Pancreas (tissue), 10 donors: Measurements from ENCODE around the gene XYLT1. TPM values are rescaled to one million over a fixed set of nuclear protein-coding genes. Genes with fewer than 3 reads are reported as not detected.
"Not testable (repeated sequence)": the region's sequence is repeated elsewhere in the genome, so short reads cannot be mapped to it uniquely, and the experiment has no call there.

Experiments used
- ATAC-seq, 4 donors: fragments of 200-7000 bp; cut with Tn5 transposase; one replicate each; pipeline versions ENCODE4 v1.8.0 to v1.9.1; 2020; ENCODE audit warnings: mild to moderate bottlenecking in 4 of 4, moderate library complexity in 4 of 4
- DNase-seq, 6 donors: peaks; one replicate each; pipeline ENCODE4 v3.0.0-alpha.2; 2020
- FAIRE-seq: peaks from 2 replicates; lab custom pipeline; 2012; peaks lifted over from hg19 to GRCh38; lab: Jason Lieb, UNC
- H3K27ac ChIP-seq, 4 donors: fragments of 200-600 bp; sonication (generic); 1 replicate in 3 of 4; 2 replicates in 1 of 4; pipeline versions ENCODE4 v1.5.0 to v1.8.0; 2020
- H3K27me3 ChIP-seq, 4 donors: fragments of 200-600 bp; one replicate each; pipeline ENCODE4 v1.8.0; 2021
- H3K36me3 ChIP-seq, 3 donors: fragments of 200-600 bp; sonication (generic) in 1 of 3; one replicate each; pipeline versions ENCODE4 v1.5.0 to v1.8.0; 2020 to 2021
- H3K4me1 ChIP-seq, 3 donors: fragments of 200-600 bp; one replicate each; pipeline ENCODE4 v1.8.0; 2021
- H3K4me3 ChIP-seq, 4 donors: fragments of 200-600 bp; sonication (generic) in 2 of 4; one replicate each; pipeline versions ENCODE4 v1.5.0 to v1.8.0; 2020 to 2021
- H3K9me3 ChIP-seq, 4 donors: fragments of 200-600 bp; one replicate each; pipeline ENCODE4 v1.8.0; 2021
- CTCF ChIP-seq, 4 donors: fragments of 200-600 bp; sonication (generic) in 3 of 4; IDR thresholded peaks; one replicate each; pipeline versions ENCODE4 v1.5.0 to v1.8.0; 2021; ENCODE audit warnings: antibody characterized with exemption in 4 of 4
- WGBS, 2 donors: extraction: QIAGEN DNeasy Blood & Tissue Kit; methylation state at CpG; one replicate each; pipeline ENCODE4 v1.1.7; 2013; 5-methylcytosine and 5-hydroxymethylcytosine counted together
- intact Hi-C, 3 donors: fragments of 100-400 bp; cut with DNase I; formaldehyde crosslinking; loops; one replicate each; pipeline versions ENCODE4 v1.11.1 to v1.14.2; 2022
- polyA plus RNA-seq, 2 donors: library from polyadenylated mRNA; stranded (reverse); fragments of 200-250 nt; gene quantifications; one replicate each; pipeline ENCODE4 v1.2.3, GENCODE V29; 2013
- total RNA-seq, 6 donors: library from RNA; stranded (reverse); fragmentation: NEBNext Ultra II Directional in 4 of 6; extraction: Animal tissue kit (Norgen Biotek cat#: 25700) in 4 of 6; gene quantifications; one replicate each; pipeline versions ENCODE4 v1.2.1 to v1.2.4, GENCODE V29; 2021 to 2023
- donor health status: healthy with polysubstance abuse.
- donor health status: DM: no; HTN: no; CAD: no; lungs with moderate emphysema.
- donor health status: DM: no; HTN: no; CAD: no.
- donor health status: control.
- donor health status: control.
- donor health status: Bipolar disorder and iron deficiency.
- donor health status: DM: yes; HTN: yes; CAD: no.
- donor health status: DM: no; HTN: no; CAD: no.
- donor health status: DM: no; HTN: no; CAD: no.
- donor health status: DM: yes; HTN: yes; CAD: no.

Gene XYLT1
- total and polyA plus RNA-seq, 8 donors = 1.6 to 8.2 (median 4.6) TPM

GRCh38 chr16:17411263-17411662, 59.5 kb downstream of the XYLT1 start:
- 63 to 74% methylated on average over 2 of the region's 2 CpGs for WGBS, 2 donors
- intact Hi-C loops = no loop called here
- Histone ChIP-seq H3K4me3 (no peak overlapping the region), H3K9me3 (no peaks in the 10 kb centered on the region), H3K36me3 (no peaks in the 10 kb centered on the region), H3K4me1 (peaks cover 0 to 6% (median 0%) of the 10 kb centered on the region in 3 donors), H3K27me3 (no peaks in the 10 kb centered on the region), H3K27ac (no peak overlapping the region)
- no peak for FAIRE-seq
- ATAC-seq = no peak
- no peak for TF ChIP-seq CTCF (IDR thresholded peaks at IDR 0.05)
- DNase-seq = no peak

- H3K27me3 ChIP-seq, ATAC-seq, FAIRE-seq, intact Hi-C loops, H3K9me3 ChIP-seq, H3K4me3 ChIP-seq, H3K27ac ChIP-seq, H3K36me3 ChIP-seq, H3K4me1 ChIP-seq, DNase-seq: not testable (repeated sequence)
- WGBS, 2 donors = 96% methylated on average over 6 of the region's 6 CpGs
Measured at GRCh38 chr16:17410316-17410715, 60.4 kb downstream of the XYLT1 start.

GRCh38 chr16:17409894-17410293, 60.9 kb downstream of the XYLT1 start:
- H3K4me1 ChIP-seq = peaks cover 0 to 6% (median 3%) of the 10 kb centered on the region in 3 donors
- H3K4me3 ChIP-seq = no peak overlapping the region
- no peaks in the 10 kb centered on the region for H3K9me3 ChIP-seq
- DNase-seq = no peak
- intact Hi-C loops = no loop called here
- 96% methylated on average over 3 of the region's 3 CpGs for WGBS, 2 donors
- no peak overlapping the region for H3K27ac ChIP-seq
- no peaks in the 10 kb centered on the region for H3K27me3 ChIP-seq
- TF ChIP-seq CTCF (IDR thresholded peaks at IDR 0.05) = no peak
- no peak for ATAC-seq
- no peaks in the 10 kb centered on the region for H3K36me3 ChIP-seq
- FAIRE-seq = no peak

- peaks cover 0 to 6% (median 4%) of the 10 kb centered on the region in 3 donors for H3K4me1 ChIP-seq
- intact Hi-C loops = no loop called here
- ATAC-seq = no peak
- no peak for TF ChIP-seq CTCF (IDR thresholded peaks at IDR 0.05)
- DNase-seq = no peak
- no peak overlapping the region for H3K27ac ChIP-seq
- FAIRE-seq = no peak
- no peaks in the 10 kb centered on the region for H3K27me3 ChIP-seq
- H3K4me3 ChIP-seq = no peak overlapping the region
- WGBS, 2 donors = 84 to 95% methylated on average over 7 of the region's 7 CpGs
- no peaks in the 10 kb centered on the region for H3K9me3 ChIP-seq
- no peaks in the 10 kb centered on the region for H3K36me3 ChIP-seq
Measured at GRCh38 chr16:17408955-17409441, 61.8 kb downstream of the XYLT1 start.

GRCh38 chr16:17408296-17408695, 62.5 kb downstream of the XYLT1 start:
- no peak for FAIRE-seq
- no peak for DNase-seq
- H3K36me3 ChIP-seq = no peaks in the 10 kb centered on the region
- intact Hi-C loops = no loop called here
- no peak for ATAC-seq
- WGBS, 2 donors = 98 to 99% methylated on average over 5 of the region's 5 CpGs
- no peak for TF ChIP-seq CTCF (IDR thresholded peaks at IDR 0.05)
- H3K4me3 ChIP-seq = no peak overlapping the region
- H3K4me1 ChIP-seq = peaks cover 0 to 6% (median 4%) of the 10 kb centered on the region in 3 donors
- no peaks in the 10 kb centered on the region for H3K27me3 ChIP-seq
- H3K27ac ChIP-seq = no peak overlapping the region
- H3K9me3 ChIP-seq = no peaks in the 10 kb centered on the region
